Activated CD8-positive, alpha-beta memory T cell treated with anti-CD3 and anti-CD28 coated beads, Interleukin-2, amount 50 U/mL, for 24 hours (primary cell): ENCODE data around the gene TRIM9.
"Not testable (repeated sequence)": the region's sequence is repeated elsewhere in the genome, so short reads cannot be mapped to it uniquely, and the experiment has no call there.

ENCODE experiments used
- DNase-seq: peaks from one replicate; pipeline ENCODE4 v3.0.0-alpha.2; 2020; ENCODE audit errors: extremely low read depth

The TRIM9 gene

DNA sequence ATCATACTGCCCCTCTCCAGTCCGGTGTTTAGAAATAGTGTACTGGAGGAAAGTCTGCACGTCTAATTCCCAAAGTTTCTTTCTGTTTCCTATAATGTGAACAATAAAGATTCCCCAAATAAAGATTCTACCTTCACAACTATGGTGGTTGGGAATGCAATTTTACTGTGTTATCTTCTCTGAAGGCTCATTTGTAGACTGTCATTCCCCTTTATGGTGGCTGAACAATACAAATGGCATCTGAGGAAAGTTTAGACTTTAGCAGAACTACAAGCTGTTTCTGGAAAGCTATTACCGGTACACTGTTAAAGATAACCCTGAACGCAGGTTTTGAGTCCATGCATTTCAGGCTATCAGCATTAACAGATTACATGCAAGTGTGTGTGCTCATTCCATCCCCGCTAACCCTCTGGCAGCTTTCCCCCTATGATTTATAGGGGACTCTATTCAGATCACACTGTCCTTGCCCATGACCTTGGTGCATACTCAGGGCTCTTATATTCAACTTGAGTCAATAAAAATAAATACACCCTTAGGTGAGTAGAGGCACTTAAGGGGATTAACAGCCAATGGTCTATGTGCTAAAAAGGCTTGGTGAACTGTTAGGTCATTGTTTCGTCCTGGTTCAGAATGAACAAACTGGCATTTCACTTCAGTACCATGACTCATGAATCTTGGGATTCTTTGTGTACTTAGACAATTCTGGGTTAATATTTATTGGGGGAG, 89.9 kb downstream of the TRIM9 start:
- DNase-seq = no peak

DNA sequence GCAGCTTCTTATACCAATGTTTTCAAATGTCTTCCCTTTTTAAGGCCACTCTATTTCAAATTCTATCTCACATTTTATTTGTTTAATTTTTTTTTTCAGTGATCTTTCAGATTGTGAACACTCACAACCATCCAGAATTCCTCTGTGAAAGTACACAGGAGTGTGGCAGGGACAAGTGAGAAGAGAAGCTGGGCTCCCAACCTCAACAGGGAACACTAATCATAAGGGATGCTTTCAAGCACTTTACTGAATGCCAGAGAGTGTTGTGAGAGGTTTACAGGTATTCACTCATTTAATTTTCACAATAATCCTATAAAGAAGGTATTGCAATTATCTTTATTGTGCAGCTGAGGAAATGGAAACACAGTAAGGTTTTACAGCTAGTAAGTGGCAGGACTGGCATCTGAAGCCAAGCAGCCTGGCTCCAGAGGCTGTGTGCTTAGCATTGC, 90.5 kb downstream of the TRIM9 start:
- no peak for DNase-seq

DNA sequence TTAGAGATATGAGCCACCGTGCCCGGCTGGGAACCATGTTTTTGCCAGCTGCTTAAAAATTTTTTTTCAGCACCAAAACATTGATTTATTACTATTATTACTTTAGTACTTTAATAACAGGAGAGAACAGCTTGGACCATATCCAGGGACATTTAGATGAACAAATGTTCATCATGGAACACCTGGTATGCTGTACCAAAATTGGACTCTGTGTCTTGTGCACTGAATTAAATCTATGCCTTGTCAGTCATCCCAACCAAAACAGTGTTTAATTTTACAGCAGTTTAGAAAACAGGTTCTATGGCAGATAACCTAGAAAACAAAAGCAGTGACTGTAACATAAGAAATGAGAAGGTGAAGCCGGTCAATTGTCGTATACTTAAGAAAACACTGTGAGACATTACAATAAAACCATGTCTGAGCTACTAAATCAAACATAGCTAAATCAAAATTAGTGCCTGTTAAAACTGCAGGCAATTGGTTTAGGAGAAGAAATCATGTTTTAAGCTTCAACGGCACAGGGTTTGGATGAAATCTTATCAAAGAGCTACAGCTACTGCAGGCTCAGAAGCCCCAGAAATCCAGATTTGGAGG, 92.4 kb downstream of the TRIM9 start:
- no peak for DNase-seq

DNA sequence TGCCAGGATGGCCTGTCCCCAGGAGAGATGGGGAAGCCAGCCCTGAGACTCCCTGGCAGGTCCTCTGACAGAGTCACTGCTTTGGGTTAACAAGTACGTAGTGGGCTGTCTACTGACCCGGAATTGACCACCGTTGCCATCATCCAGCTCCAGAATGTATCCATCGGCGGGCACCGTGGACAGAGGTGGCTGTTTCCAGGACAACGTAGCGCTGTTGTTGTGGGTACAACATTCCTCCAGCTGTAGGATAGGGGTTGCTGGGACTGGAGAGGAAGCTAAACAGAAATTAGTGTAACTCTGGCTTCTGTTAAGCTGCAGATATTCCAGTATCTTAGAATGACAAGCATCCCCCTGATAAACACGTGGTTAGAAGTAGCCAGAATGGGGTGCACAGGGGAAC, 94.3 kb downstream of the TRIM9 start:
- no peak for DNase-seq

DNA sequence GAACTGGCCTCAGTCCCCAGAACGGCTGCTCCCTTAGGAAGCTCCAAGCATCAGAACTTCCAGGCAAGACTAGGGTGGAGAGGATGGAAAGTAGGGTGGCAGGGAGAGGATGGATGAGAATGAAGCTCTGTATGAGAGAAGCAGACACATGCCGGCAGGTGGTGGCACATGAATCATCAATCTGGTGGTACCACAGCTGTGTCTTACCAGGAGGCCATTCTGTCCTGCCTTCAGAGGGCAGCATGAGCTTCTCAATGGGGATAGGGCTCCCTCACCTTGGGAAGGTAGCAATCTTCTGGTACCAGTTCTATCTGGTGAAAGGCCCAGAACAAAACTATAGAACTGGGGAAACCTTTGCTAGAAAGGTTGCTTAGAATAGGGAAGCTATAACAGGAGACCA, 95.2 kb downstream of the TRIM9 start:
- DNase-seq = no peak

DNA sequence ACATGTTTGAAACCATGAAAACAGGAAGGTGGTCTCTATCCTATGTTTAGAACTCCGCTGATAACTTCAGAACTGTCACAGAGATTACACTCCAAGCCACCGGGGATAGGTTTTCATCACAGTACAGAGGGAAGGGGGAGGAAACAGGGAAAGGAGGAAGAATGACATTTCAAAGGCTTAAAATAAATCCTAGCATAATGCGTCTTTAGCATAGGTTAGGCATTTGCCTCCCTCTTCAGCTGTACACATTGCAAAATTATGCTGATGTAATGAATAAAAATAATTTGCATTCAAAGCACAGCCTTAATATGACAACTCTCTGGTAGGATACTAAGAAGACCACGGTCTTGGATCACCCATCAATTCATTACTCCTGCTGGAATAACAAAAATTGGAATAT, 96.3 kb downstream of the TRIM9 start:
- DNase-seq = no peak

DNA sequence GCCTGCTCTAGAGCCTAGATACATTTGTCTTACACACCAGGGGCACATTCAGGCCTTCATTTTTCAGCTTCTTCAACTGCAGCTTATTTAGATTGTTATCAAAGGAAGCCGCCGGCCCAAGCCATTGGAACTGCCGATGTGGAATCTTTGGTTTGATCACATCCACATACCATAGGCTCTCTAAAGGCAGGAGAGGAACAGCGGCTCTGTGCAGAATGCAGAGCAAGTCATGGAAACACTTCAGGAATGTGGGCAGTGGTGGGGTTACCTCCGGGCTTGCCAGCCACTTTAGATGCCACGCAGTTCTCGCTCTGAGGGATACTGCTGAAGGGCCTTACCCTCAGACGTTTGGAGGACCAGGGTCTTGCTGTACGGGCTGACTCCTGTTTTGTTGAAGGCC, 97.2 kb downstream of the TRIM9 start:
- DNase-seq = no peak

DNA sequence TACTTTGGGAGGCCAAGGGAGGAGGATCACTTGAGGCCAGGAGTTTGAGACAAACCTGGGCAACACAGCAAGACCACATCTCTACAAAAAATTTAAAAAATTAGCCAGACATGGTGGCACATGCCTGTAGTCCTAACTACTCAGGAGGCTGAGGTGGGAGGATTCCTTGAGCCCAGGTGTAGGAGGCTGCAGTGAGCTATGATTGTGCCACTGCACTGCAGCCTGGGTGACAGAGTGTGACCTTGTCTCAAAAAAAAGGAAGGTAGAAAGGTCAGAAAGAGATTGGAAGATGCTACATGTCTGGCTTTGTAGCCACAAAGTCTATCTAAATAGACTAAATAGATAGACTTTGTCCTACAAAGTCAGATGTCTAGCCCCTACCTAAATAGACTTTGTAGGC, 100.7 kb downstream of the TRIM9 start:
- DNase-seq = not testable (repeated sequence)

DNA sequence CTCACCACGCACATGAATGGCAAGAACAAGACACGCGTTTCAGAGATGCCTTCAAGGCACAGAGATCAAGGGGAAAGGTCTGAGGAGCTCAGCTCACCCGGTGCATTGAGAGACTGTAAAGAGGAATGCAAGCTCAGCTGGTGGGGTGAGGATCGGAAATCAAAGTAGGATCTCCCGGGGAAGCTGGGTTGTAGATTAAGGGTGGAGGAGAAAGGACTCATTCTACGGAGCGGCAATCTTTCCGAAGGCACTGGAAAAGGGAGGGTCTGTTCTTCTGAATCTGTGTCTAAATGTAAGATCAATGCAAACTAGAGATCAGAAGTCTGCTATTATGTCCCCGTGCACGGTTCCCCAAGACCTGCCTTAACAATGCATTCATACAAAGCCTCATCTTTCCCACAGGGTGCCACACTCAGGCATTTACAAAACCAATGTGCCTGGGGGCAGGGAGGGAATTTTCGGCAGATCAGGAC, 109.0 kb downstream of the TRIM9 start:
- no peak for DNase-seq

DNA sequence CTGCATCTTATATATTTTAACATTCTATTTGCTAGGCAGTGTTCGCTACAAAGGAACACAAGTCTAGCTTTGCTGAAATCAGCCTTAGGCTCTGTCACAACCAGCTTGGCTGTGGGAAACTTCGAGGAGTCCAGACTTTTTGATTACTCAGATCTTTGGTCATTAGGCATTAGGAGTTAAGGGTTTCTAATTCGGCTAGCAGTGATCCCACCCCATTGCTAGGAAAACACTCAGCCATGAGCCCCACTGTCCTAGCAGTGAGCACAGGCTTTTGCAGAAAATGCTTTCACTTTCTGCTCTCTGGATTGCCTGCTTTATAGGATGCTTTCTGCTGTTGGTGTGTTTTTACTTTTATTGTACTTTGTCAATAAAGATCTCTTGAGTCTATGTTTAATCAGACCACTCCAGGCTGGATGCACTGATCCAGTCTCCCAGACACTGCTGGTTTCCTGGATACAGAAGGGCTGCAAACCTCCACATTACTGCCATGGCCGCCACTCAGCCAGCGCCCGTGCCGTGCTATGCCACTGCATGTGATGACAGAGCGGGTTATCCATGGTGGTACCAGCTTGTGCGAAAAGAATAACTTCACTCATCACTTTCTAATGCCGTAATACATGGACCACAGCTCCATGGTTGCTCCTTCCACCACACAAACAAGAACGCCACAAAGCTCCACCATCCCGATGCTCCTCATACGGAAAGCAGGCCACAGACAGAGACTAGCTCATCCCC, 109.6 kb downstream of the TRIM9 start:
- DNase-seq = no peak

DNA sequence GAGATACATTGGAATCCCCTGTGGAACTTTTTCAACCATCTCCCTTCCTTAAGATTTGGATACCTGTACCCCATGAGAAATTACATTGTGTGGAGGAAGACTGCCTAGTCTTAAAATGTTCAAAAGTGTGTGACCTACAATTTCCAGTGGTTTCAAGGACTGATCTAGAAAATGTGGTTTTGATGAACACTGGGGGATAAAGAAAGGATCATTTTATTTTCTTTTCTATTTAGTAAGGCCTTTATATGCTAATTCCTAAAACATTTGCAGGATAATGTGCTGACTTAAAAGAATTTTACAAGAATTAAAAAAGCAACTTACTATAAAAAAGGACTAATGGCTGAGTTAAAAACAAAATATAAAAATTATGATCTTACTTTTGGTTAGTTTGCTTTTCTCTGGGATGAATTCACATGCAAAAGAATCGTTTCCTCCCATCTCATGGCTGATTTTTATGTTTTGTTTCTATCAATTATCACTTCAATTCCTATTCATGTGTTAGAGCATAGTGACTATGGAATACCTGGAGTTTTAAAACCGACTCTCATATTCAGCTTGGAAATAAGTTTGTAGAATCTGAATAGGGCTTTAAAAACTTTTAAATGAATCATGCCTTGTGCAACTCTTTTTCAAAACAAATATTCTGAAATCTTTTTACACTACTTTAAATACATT, 110.7 kb downstream of the TRIM9 start:
- no peak for DNase-seq

DNA sequence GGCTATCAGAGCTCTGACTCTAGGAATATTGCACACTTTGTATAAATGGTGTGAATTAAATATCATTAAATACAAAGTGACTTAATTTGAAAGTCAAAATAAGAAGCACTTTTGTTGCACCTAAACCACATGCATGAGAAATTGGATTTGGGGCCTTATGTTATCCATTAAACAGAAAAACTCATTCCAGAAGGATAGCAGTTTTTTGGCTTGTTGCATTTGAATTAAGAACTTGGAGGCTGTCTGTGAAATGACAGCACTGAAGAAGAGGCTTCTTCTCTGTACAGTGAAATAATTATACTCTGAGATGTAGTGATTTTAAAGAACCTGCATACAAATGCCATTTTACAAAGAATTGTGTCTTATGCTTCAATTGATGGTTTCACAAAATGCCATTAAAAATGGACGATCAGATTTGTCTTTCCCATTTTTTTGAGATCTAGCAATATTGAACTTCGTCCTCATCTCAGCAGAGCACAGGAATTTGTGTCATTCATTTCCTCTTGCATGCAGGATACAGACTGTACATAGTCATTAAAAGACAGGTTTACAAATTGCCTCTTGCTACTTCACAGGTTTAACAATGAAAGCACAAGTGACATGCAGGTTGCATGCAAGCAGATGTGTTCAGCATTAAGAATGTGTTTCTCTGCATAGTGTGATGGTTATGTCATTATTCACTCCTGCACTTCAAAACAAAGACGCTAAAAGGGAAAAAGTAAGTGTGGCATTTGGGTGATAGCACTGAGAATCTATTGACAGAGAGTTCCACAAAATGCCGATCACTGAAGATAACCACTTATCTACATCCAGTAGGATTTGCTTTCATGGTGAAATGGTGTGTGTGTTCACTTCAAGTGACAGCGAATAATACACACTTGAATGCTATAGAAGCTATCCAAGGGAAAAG, 114.7 kb downstream of the TRIM9 start:
- no peak for DNase-seq

DNA sequence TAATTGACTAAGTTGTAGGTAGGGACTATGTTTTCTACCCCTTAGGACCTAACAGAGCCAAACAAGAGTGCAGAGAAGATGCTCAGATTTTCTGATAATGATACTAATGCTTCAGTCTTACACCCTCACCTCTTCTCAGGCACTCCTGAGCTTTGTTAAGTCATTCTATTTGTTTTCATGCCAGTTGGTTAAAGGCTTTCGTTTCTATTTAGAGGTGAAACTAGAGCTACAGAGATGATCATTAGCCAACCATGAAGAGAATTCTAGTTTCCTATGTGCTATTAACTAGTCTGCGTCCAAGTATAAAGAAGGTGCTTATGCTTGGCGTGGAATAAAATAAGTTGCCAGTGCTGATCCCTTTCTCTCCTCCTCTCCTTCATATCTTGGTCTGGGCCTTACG, 116.0 kb downstream of the TRIM9 start:
- DNase-seq = no peak

DNA sequence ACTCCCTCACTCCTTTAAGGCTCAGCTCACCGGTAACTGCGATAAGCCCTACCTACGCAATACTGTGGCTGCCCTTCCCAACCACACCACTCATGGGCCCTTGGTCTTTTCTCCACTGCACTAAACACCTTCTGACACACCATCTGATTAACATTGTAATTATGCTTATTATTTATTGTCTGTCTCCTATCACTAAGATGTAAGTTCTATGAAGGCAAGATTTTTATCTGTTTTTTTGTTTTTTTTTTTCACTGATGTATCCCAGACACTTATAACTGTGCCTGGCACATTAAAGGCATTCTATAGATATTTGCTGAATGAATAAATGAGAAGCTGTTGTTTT, 116.4 kb downstream of the TRIM9 start:
- no peak for DNase-seq

DNA sequence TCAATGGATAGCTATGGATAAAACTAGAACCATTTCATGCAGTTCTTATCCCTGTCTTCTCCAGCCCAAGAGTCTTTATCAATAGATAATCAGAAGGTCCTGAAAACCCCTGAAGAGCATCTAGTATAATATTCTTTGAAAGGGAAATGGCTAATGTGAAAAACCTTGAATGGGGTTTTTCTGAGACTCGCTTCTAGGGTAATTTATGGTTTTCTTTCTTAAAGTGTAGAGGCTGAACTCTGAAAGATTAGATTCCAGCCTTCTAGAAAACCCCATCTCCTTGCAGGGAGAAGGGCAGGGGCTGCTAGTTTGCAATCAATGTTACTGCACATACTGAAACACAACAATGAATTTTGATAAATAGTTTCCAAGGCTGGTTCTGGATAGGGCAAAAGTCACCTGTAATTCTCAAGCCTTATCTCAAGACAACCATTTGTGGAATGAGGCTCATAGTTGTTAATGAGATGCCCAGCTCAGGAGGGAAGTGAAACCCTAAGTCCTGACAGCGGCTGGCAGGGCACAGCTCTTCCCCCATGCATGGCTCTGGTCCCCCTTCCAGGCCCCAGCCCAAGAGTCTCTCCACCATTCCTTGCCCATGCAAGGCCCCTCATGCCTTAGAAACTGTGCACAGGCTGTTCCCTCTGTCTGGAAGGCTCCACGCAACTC, 116.9 kb downstream of the TRIM9 start:
- no peak for DNase-seq

DNA sequence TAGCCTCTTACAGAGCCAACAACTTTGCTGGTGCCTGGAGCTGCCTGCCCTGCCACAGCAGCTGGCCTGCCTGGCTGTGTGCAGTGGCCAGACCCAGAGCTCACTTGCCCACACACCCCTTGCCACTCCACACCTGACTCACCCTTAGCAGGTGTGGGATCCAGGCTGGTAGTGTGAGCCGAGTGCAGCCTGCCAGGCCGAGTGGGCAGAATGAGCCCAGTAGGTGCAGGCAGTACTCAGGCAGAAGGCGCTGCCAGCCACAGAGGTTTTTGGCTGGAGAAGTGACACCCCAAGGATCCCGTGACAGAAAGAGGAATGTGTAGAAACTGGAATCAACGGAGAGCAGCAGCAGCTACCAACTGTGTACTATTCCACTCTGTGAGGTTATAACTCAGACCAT, 120.8 kb downstream of the TRIM9 start:
- DNase-seq = no peak

DNA sequence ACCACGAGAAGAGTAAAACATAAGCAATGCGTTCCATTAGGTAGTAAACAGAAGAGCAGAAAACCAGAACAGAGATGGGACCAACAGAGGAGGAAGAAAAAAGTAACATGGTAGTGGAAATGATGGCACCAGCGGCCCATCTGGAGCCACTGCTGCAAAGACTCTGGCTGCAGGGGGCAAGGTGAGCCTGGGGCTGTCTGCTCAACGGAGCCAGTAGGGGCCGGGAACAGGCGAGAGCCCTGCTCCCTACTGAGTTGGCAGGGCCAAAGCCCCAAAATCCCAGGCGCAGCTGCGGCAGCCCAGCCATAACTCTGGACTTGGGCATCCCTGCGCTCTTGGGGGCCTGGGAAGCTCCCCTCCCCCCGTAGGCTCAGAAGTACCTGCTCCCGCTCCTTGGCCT, 122.2 kb downstream of the TRIM9 start:
- no peak for DNase-seq

DNA sequence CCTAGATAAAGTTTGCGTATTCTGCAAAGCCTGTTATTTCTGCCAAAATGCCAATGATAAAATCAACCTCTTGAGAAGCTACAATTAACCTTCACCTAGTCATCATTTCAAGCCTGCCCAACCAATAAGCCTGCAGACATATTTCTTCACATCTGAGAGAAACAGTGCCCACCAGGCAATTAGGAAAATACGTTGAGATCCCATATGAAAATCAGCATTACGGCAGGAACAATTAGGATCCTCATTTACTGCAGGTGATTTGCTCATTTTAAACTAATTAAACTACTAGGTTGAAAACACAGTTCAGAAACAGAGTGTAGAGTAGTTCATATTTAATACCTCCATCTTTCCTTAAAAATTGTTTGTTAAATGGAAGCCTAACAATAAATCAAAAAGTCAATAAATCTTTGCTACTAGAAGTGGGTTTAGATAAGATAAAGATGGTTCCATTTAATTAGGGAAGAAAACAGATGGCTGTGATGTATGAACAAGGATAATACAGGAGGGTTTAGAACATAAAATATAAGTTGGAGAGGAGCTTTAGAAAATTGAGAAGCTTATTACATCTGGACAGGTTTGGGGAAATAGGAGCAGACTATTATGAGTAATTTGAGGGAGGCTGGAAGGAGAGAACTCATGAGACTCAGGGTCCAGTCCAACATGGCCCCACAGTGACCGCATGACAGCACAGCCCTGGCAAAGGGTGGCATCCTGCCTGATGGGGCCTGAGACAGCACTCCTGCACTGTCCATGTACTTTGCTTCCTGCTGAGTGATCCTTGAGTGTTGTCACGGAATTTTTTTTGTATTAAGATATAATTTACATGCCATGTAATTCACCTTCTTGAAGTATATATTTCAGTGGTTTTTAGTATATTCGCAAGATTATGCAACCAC, 123.8 kb downstream of the TRIM9 start:
- no peak for DNase-seq

DNA sequence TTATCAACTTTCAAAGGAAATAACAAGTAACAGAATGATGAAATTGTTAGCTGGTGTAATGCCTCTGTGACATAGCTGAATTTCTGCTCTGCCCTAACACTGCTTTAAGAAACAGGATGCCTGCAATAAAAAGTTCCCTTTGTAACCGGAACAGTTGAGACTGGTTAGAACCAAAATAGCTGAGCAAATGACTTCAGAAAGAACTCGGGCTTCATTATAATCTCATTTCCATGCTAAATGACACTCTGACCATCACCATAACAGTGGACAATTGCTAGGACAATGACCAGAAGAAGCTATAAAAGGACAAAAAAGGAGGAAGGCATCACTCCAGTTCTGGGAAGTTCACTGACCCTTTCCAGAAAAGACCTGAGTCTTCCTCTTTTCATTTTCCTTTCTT, 127.1 kb downstream of the TRIM9 start:
- DNase-seq = no peak

DNA sequence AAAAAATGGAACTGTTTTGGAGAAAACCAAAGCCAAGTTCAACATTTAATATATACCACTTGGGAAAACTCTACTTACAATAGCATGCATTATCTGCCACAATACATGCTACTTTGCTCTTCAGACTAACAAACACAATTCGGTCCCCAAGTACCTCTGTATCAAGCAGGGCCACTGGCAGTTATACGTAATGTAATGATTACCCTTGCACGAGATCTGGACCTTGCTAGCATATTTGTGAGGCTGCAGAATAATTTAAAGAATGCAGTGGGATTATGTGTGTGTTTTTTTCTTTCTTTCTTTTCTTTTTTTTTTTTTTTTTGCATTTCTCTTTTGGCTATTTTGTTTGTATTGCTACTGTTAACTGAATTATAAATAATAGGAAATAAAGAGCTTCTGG, 127.8 kb downstream of the TRIM9 start:
- no peak for DNase-seq
